Stimulated activated naive B cell treated with anti-CD40 and anti-IgM and Interleukin-4, amounts not matched to agents 10 μg/mL and 1 μg/mL and 100 μg/mL, for 72 hours (primary cell): ENCODE measurements around the gene RAD23B.
"Not testable (repeated sequence)": the region's sequence is repeated elsewhere in the genome, so short reads cannot be mapped to it uniquely, and the experiment has no call there.

ENCODE experiments used
- ATAC-seq, 2 donors: fragments of 150-1000 bp; cut with Tn5 transposase; replicated peaks; 2 replicates each; pipeline ENCODE4 v1.10.0; 2021; ENCODE audit warnings: moderate library complexity in 1 of 2
- DNase-seq: peaks from one replicate; pipeline ENCODE4 v3.0.0; 2021
- H3K27ac Mint-ChIP-seq: one replicate; pipeline ENCODE4 v1.8.0; 2022; ENCODE audit warnings: mild to moderate bottlenecking, mixed read lengths
- H3K27me3 Mint-ChIP-seq, 2 donors: one replicate each; pipeline ENCODE4 v1.8.0; 2022; ENCODE audit warnings: mixed read lengths in 2 of 2
- H3K36me3 Mint-ChIP-seq, 2 donors: one replicate each; pipeline ENCODE4 v1.8.0; 2022; ENCODE audit warnings: mixed read lengths in 2 of 2, mild to moderate bottlenecking in 1 of 2
- H3K4me1 Mint-ChIP-seq, 2 donors: one replicate each; pipeline ENCODE4 v1.8.0; 2022; ENCODE audit warnings: mixed read lengths in 2 of 2, mild to moderate bottlenecking in 1 of 2
- H3K4me3 Mint-ChIP-seq, 2 donors: one replicate each; pipeline ENCODE4 v1.8.0; 2022; ENCODE audit warnings: mild to moderate bottlenecking in 2 of 2, mixed read lengths in 2 of 2, moderate library complexity in 1 of 2
- H3K9me3 Mint-ChIP-seq, 2 donors: one replicate each; pipeline ENCODE4 v1.8.0; 2022; ENCODE audit warnings: mixed read lengths in 2 of 2, mild to moderate bottlenecking in 1 of 2

RAD23B gene

DNA sequence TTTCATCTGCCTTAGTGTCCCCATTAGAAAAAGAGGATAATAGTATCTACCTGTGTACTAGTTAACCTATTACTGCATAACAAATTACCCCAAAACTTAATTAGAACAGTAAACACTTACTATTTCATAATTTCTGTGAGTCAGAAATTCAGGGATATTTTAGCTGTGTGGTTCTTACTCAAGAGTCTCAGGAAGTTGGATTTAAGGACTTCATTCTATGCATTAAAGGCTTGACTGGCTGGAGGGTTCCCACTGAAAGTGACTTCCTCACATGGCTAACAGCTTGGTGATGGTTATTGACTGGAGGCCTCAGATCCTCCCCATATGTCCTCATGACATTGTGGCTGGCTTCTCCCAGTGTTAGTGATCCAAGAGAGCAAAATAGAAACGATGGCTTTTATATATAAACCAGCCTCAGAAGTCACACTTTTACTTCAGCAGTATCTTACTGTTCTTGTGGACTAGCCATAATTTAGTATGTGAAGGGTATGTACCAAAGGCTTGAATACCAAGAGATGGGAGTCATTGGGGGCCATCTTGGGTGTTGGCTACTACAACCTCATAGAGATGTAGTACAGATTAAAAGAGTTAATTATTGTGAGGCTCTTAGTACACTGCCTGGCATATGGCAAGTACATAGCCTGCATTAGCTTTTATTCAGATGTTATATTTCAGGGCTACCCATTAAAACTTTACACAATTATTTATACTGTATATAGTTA is 9.9 kb downstream of the RAD23B start:
- Mint-ChIP-seq H3K4me3 (no peak overlapping the region), H3K9me3 (no peaks in the 10 kb centered on the region), H3K27ac (no peak overlapping the region), H3K4me1 (peaks cover 45 to 62% of the 10 kb centered on the region in 2 donors), H3K36me3 (peaks cover 5 to 21% of the 10 kb centered on the region in 2 donors), H3K27me3 (no peaks in the 10 kb centered on the region)
- ATAC-seq: no peak
- DNase-seq: no peak

DNA sequence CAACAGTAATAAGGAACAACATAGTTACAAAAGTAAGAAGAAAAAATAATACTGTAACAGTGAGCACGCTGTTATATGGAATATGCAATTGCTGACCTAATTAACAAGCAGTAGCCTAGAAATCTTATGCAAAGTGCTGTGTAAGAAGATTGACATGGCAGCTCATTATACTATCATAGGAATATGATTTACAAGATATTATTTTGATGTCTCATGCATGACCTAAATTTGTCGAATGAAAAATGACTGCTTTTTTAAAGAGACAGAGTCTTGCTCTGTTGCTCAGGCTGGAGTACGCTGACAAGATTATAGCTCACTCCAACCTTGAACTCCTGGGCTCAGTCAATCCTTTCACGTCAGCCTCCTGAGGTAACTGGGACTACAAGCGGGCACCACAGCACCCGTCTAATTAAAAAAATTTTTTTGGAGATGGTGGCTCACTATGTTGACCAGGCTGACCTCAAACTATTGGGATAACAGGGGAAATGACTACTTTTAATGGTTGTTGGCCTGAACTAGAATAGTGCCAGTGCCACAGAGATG is 10.5 kb downstream of the RAD23B start:
- Mint-ChIP-seq H3K4me3 (no peak overlapping the region), H3K36me3 (peaks cover 5 to 19% of the 10 kb centered on the region in 2 donors), H3K27ac (no peak overlapping the region), H3K9me3 (no peaks in the 10 kb centered on the region), H3K27me3 (no peaks in the 10 kb centered on the region), H3K4me1 (peaks cover 43 to 58% of the 10 kb centered on the region in 2 donors)
- no peak for DNase-seq
- ATAC-seq: no peak

DNA sequence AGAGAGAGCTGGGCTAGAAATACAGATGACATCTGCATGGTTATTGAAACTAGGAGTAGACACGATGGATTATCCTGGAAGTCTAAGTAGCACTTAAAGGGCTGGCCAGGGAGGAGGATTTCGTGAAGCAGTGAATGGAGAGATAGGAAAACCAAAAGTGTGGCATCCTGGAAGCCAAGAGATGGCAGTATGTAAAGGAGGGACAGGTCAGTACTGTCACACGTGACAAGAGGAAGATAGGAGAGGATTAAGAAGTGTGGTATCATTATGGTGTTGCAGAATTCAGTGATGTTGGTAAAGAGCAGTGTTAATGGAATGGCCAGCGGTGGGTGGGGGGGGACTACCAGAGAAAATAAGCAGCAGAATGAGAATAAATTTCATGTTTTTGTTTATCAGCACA is 11.7 kb downstream of the RAD23B start:
- no peak for DNase-seq
- no peak for ATAC-seq
- H3K36me3 Mint-ChIP-seq: peaks cover 2 to 12% of the 10 kb centered on the region in 2 donors
- H3K4me1 Mint-ChIP-seq: peaks cover 37 to 57% of the 10 kb centered on the region in 2 donors
- peak overlapping the region in 1 of 2 donors; percentile 0 for H3K4me3 Mint-ChIP-seq
- no peaks in the 10 kb centered on the region for H3K27me3 Mint-ChIP-seq
- H3K27ac Mint-ChIP-seq: peak overlapping the region; percentile 39
- no peaks in the 10 kb centered on the region for H3K9me3 Mint-ChIP-seq

DNA sequence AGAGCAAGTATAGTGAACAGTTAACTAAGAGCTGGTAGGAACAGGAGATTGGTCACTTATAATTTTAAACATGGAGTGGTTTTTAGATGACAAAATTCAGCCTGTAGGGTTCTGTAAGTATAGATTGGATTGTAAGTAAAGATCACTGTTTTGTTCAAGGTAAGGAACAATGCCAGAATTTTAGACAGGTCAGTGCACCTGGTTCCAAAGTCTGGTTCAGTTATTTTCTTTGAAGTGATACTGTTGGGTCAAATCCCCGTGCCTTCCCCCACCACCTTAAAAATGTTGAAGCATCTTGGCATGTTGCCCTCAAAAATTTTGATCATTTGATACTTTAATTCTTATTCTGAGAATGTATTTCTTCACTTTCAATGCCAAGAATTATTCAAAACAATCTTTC is 12.9 kb downstream of the RAD23B start:
- no peaks in the 10 kb centered on the region for H3K27me3 Mint-ChIP-seq
- peaks cover 31 to 45% of the 10 kb centered on the region in 2 donors for H3K4me1 Mint-ChIP-seq
- no peak overlapping the region for H3K4me3 Mint-ChIP-seq
- H3K27ac Mint-ChIP-seq: no peak overlapping the region
- H3K36me3 Mint-ChIP-seq: peaks cover 2 to 6% of the 10 kb centered on the region in 2 donors
- DNase-seq (no peak), ATAC-seq (no peak)
- H3K9me3 Mint-ChIP-seq: no peaks in the 10 kb centered on the region

DNA sequence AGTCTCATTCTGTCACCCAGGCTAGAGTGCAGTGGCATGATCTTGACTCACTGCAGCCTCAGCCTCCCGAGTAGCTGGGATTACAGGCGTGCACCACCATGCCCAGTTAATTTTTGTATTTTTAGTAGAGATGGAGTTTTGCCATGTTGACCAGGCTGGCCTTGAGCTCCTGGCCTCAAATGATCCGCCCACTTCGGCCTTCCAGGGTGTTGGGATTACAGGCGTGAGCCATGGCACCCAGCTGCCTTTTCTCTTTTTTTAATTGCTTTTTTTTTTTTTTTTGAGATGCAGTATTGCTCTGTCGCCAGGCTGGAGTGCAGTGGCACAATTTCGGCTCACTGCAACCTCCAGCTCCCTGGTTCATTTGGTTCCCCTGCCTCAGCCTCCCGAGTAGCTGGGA is 13.5 kb downstream of the RAD23B start:
- H3K4me3 Mint-ChIP-seq, H3K27me3 Mint-ChIP-seq, H3K27ac Mint-ChIP-seq, H3K9me3 Mint-ChIP-seq, DNase-seq, H3K36me3 Mint-ChIP-seq, ATAC-seq: not testable (repeated sequence)
- H3K4me1 Mint-ChIP-seq: peaks cover 30 to 45% of the 10 kb centered on the region in 2 donors

DNA sequence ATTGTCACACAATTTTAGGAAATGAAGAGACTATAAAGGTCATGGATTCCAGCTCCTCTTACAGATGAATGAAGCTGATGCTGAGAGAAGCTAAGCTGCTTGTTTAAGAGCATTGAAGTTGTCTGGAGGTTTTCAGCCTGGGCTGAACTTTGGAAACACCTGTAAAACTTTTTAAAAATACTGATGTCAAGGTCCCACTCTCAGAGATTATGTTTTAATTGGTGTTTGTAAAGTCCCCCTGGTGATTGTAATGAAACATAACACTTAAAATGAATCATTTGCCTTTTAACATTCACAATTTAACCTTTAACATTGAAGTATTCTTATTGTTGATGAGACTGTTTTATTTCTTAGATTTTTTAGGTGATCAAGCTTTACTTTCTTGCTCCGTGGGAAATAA is 16.4 kb downstream of the RAD23B start:
- no peak overlapping the region for H3K4me3 Mint-ChIP-seq
- peaks cover 20 to 31% of the 10 kb centered on the region in 2 donors for H3K4me1 Mint-ChIP-seq

DNA sequence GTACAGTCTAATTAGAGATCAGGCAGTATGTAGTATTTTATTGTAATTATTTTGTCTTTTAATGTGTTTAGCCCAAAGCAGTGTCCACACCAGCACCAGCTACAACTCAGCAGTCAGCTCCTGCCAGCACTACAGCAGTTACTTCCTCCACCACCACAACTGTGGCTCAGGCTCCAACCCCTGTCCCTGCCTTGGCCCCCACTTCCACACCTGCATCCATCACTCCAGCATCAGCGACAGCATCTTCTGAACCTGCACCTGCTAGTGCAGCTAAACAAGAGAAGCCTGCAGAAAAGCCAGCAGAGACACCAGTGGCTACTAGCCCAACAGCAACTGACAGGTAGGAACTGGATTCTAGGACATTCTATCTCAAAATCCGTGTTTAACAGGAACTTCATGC is 23.2 kb downstream of the RAD23B start:
- Mint-ChIP-seq H3K36me3 (peaks cover 35 to 46% of the 10 kb centered on the region in 2 donors), H3K27ac (no peak overlapping the region), H3K4me3 (no peak overlapping the region), H3K4me1 (peaks cover 9 to 23% of the 10 kb centered on the region in 2 donors), H3K27me3 (no peaks in the 10 kb centered on the region), H3K9me3 (no peaks in the 10 kb centered on the region)
- ATAC-seq: no peak
- no peak for DNase-seq

More for the DNA sequence above, 16.4 kb downstream of the RAD23B start:
- H3K36me3 Mint-ChIP-seq: peaks cover 3 to 6% of the 10 kb centered on the region in 2 donors
- no peaks in the 10 kb centered on the region for H3K27me3 Mint-ChIP-seq
- no peak for DNase-seq
- no peaks in the 10 kb centered on the region for H3K9me3 Mint-ChIP-seq
- no peak overlapping the region for H3K27ac Mint-ChIP-seq
- ATAC-seq: peak; percentile 36 to 63

DNA sequence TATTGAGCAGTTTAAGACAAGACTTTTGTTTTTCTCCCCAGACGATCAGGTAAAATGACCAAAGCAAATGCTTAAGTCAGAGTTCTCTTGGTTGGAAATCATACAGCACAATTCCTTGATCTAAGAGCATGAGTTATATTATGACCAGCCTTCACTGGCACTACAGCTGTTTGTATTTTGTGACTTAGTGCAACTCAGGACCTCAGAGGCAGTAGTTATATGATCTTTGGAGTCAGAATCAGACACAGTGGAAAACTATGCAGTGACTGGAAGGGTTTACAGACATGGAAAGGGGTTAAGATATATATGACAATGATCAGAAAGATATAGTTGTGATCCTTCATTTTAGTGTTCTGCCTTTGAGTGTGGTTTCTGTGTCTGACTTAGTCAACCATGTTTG is 24.3 kb downstream of the RAD23B start:
- H3K4me3 Mint-ChIP-seq: no peak overlapping the region
- no peak for ATAC-seq
- no peak for DNase-seq
- H3K4me1 Mint-ChIP-seq: peaks cover 12 to 28% of the 10 kb centered on the region in 2 donors
- no peaks in the 10 kb centered on the region for H3K27me3 Mint-ChIP-seq
- H3K36me3 Mint-ChIP-seq: peaks cover 38 to 52% of the 10 kb centered on the region in 2 donors
- no peaks in the 10 kb centered on the region for H3K9me3 Mint-ChIP-seq
- H3K27ac Mint-ChIP-seq: no peak overlapping the region

DNA sequence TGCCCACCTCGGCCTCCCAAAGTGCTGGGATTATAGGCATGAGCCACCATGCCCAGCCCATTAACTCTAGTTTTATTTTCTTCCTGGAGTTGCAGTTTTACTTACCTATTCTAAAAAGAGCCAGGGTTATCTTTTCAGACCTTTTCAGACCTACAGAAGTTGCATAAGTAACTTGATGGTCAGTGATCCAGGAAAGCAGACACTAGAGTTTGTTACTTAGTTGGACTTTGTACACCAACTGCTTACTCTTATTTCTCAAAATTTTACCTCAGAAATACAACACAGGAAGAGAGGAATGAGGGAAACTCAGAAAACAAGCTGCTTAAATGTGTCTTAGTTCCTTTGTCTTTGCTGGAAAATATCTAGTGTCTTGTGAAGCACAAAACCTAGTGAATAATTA is 25.4 kb downstream of the RAD23B start:
- no peak for ATAC-seq
- Mint-ChIP-seq H3K36me3 (peaks cover 46 to 62% of the 10 kb centered on the region in 2 donors), H3K9me3 (no peaks in the 10 kb centered on the region), H3K27me3 (no peaks in the 10 kb centered on the region), H3K4me3 (no peak overlapping the region), H3K27ac (no peak overlapping the region), H3K4me1 (peaks cover 16 to 39% of the 10 kb centered on the region in 2 donors)
- no peak for DNase-seq

DNA sequence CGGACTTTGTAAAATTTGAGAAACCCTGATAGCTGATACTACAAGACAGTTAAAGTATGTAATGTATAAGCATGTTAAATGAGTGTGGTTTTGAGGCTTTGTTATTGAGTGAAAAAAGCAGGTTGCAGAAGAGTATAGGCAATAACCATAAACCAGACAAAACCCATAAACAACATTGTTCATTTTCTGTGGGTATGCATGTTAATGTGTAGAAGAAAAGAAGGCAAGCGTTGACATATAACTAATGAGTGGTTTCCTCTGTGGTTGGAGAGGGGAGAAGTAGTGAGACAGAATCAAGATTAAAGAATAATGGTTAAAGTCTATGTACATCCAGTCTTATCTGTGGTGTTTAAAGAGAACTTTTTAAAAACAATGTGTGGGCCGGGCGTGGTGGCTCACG is 26.2 kb downstream of the RAD23B start:
- Mint-ChIP-seq H3K36me3 (peaks cover 51 to 66% of the 10 kb centered on the region in 2 donors), H3K4me1 (peaks cover 21 to 47% of the 10 kb centered on the region in 2 donors), H3K27me3 (no peaks in the 10 kb centered on the region), H3K4me3 (no peak overlapping the region), H3K27ac (peak overlapping the region; percentile 67), H3K9me3 (no peaks in the 10 kb centered on the region)
- DNase-seq (no peak), ATAC-seq (peak in 1 of 2 donors; percentile 63)

DNA sequence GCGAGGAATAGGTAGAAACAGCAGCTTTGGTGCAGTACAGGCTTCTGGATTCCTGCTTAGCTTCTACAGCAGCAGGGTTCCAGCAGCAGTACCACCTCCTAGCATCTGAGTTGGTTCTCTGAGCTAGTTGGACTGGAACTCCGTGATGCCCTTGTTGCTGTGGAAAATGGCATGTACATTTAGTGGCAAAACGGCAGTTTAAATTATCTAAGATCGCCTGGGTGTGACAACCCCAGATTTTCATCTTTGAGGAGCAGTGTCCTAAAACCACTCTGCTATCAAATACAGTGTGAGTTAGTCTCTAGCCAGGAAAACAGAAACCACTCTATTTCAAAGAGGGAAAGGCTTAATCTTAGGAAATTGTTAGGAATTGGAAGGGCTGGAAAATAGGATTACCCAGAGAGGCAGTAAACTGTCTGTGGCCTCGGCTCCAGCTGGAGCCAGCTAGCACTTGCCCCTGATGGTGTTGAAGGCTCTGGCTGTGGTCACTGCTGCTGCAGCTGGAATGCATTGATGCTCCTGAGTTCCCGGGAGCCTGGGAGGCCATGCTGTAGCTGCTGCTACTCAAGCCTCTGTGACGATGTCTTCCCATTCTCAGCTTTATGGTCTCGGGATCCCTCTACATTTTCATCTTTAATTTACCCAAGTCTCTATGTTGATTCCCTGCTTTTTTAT is 29.4 kb downstream of the RAD23B start:
- Mint-ChIP-seq H3K36me3 (peaks cover 62 to 68% of the 10 kb centered on the region in 2 donors), H3K27me3 (no peaks in the 10 kb centered on the region), H3K9me3 (no peaks in the 10 kb centered on the region), H3K4me1 (peaks cover 35 to 76% of the 10 kb centered on the region in 2 donors), H3K27ac (no peak overlapping the region), H3K4me3 (no peak overlapping the region)
- DNase-seq (no peak), ATAC-seq (no peak)

DNA sequence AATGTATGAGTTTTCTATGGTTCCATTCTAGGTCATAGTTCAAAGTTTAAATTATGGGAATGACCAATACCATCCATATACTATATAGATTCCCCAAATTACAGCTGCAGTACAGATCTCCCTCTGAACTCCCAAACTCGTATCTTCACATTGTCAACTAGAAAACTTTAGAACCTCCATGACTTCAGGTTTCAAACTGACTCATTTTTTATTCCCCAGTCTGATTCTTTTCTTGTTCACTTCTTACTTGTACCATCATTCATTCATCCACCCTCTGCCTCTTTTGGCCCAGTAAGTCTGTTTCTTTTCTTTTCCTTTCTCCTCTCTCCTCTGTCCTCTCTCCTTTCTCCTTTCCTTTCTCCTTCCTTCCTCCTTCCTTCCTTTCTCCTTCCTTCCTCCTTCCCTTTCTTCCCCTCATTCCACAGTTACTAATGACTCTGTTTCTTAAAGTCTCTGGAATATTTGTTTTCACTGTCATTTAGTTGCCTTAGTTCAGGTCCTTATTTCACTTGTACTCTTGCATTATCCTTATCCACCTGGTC is 30.5 kb downstream of the RAD23B start:
- ATAC-seq: no peak
- no peak for DNase-seq
- Mint-ChIP-seq H3K36me3 (peaks cover 60 to 71% of the 10 kb centered on the region in 2 donors), H3K4me1 (peaks cover 39 to 81% of the 10 kb centered on the region in 2 donors), H3K27ac (no peak overlapping the region), H3K4me3 (no peak overlapping the region), H3K9me3 (no peaks in the 10 kb centered on the region), H3K27me3 (no peaks in the 10 kb centered on the region)

DNA sequence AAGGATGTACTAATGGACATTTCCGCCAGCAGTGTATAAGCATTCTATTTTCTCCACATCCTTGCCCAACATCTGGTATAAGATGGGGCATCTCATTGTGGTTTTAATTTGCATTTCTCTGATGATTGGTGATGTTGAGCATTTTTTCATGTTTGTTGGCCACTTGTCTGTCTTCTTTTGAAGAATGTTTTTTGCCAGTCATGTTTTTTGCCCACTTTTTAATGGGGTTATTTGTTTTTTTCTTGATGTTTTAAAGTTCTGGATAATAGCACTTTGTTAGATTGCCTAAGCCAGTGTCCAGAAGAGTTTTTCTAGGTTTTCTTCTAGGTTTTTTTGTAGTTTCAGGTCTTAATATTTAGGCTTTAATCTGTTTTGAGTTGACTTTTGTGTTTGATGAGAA is 31.7 kb downstream of the RAD23B start:
- H3K36me3 Mint-ChIP-seq: peaks cover 50 to 61% of the 10 kb centered on the region in 2 donors
- H3K9me3 Mint-ChIP-seq: no peaks in the 10 kb centered on the region
- no peak overlapping the region for H3K27ac Mint-ChIP-seq
- H3K4me1 Mint-ChIP-seq: peaks cover 34 to 70% of the 10 kb centered on the region in 2 donors
- H3K27me3 Mint-ChIP-seq: no peaks in the 10 kb centered on the region
- no peak for DNase-seq
- no peak overlapping the region for H3K4me3 Mint-ChIP-seq
- no peak for ATAC-seq

DNA sequence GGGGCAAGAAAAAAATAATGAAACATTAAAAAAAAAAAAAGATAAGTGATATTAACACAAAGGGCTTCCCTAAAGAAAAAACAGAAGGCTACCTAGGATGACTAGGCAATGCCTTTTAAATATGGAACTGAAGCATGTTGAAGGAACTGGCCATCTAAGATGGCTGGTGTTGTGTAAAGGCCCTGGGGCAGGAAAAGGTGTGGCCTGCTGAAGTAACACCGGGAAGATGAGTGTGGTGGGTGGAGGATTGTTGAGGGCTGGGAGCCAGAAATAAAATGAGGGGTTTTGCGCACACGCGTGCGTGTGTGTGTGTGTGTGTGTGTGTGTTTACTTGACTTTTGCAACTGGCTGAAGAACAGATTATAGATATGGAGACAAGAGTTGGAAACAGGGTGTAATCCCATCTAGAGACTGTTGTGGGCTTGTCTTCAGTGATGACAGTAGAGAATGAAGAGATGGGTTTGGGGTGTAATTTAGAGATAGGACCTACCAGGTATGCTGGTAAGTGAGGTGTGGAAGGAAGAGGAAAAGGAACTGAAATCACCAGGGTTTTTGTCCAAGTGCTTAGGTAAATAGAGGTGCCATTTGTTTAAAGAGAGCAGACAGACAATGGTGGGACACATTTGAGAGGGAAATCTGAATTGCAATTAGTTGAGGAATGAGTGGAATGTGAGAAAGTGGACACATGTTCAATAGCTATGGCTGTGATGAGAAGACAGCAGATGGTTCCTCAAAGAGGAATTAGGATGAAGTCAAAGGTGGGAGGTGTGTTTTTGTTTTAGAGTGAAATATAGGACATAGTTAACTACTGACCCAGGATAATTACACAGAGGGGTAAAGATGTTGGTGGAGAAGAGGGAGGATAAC is 33.9 kb downstream of the RAD23B start:
- DNase-seq (no peak), ATAC-seq (peak; percentile 66 to 73)
- H3K27me3 Mint-ChIP-seq: no peaks in the 10 kb centered on the region
- peaks cover 31 to 64% of the 10 kb centered on the region in 2 donors for H3K4me1 Mint-ChIP-seq
- peak overlapping the region; percentile 6 for H3K27ac Mint-ChIP-seq
- no peak overlapping the region for H3K4me3 Mint-ChIP-seq
- H3K36me3 Mint-ChIP-seq: peaks cover 48 to 61% of the 10 kb centered on the region in 2 donors
- H3K9me3 Mint-ChIP-seq: no peaks in the 10 kb centered on the region
